ENCODE measurements around the gene PROKR1. TPM values are rescaled to one million over a fixed set of nuclear protein-coding genes. Genes with fewer than 3 reads are reported as not detected.

Gene PROKR1
- total and polyA plus RNA-seq, 2 donors (not counting 3 experiments of a cell fraction or from before 2014, with no cell fraction given) = not detected

- Histone ChIP-seq H3K9me1 (replicated peaks; ENCODE audit: control insufficient read depth, extremely low read depth, insufficient read depth, low read length) (no peaks in the 10 kb centered on the region), H3K9me3 (replicated peaks; ENCODE audit: control insufficient read depth, insufficient read depth, low read length) (no peaks in the 10 kb centered on the region), H2AFZ (ENCODE audit: low read depth, low read length) (no peak overlapping the region), H3K36me3 (ENCODE audit: control insufficient read depth in 2 of 2, extremely low read depth in 1 of 2, insufficient read depth in 2 of 2, low read length in 2 of 2) (no peaks in the 10 kb centered on the region), H3K79me2 (ENCODE audit: control insufficient read depth, insufficient read depth, low read length) (no peaks in the 10 kb centered on the region), H3K27ac (ENCODE audit: insufficient read depth, low read depth, low read length) (no peak overlapping the region), H3K4me3 (replicated peaks in 1 of 3; ENCODE audit: insufficient read depth in 1 of 3, low read depth in 1 of 3, low read length in 3 of 3) (no peak overlapping the region), H3K27me3 (ENCODE audit: control insufficient read depth in 2 of 2, insufficient read depth in 2 of 2, low read length in 2 of 2) (peaks cover 0 to 6% of the 10 kb centered on the region in 2 experiments), H3K9ac (replicated peaks; ENCODE audit: extremely low read depth, insufficient read depth, low read length) (no peak overlapping the region), H3K4me2 (ENCODE audit: insufficient read depth, low read length) (no peak overlapping the region), H4K20me1 (replicated peaks; ENCODE audit: control insufficient read depth, extremely low read depth, insufficient read depth, low read length) (no peaks in the 10 kb centered on the region), H3K4me1 (ENCODE audit: control insufficient read depth, extremely low read depth, insufficient read depth, low read length) (no peaks in the 10 kb centered on the region)
- TF ChIP-seq EZH2 (IDR thresholded peaks at IDR 0.05; ENCODE audit: borderline replicate concordance, low read depth, low read length, severe bottlenecking) (no peak), FOS (IDR thresholded peaks at IDR 0.05; ENCODE audit: borderline replicate concordance, insufficient read depth, low read length) (no peak), MAX (IDR thresholded peaks at IDR 0.05; ENCODE audit: insufficient read depth, insufficient read length) (no peak), POLR2AphosphoS5 (IDR thresholded peaks at IDR 0.05; ENCODE audit: insufficient read depth, low read depth, low read length) (no peak), MYC (IDR thresholded peaks at IDR 0.05; ENCODE audit: low read depth, low read length) (no peak)
- DNase-seq (ENCODE audit: low read depth, low spot score) (no peak), FAIRE-seq (no peak)
- CTCF ChIA-PET = no interaction called here
- dilution Hi-C loops (cut with MboI; ENCODE audit: extremely low pct_ligation_motif_present, low sequenced_read_pairs) = no loop called here
- no TSS peak for BruUV-seq (replicated peaks)
- intact Hi-C loops (cut with micrococcal nuclease) = no loop called here
- POLR2A ChIA-PET = no interaction called here
These were observed 30.4 kb upstream of the PROKR1 start for GRCh38 chr2:68612765-68613519.

- no peak for TF ChIP-seq EZH2 (IDR thresholded peaks at IDR 0.05; ENCODE audit: borderline replicate concordance, low read depth, low read length, severe bottlenecking)
- no peak for TF ChIP-seq POLR2AphosphoS5 (IDR thresholded peaks at IDR 0.05; ENCODE audit: insufficient read depth, low read depth, low read length)
- no peak for TF ChIP-seq FOS (IDR thresholded peaks at IDR 0.05; ENCODE audit: borderline replicate concordance, insufficient read depth, low read length)
- TF ChIP-seq MAX (IDR thresholded peaks at IDR 0.05; ENCODE audit: insufficient read depth, insufficient read length) = no peak
- TF ChIP-seq CTCF (IDR thresholded peaks at IDR 0.05; ENCODE audit: extremely low read depth in 1 of 2, insufficient read depth in 1 of 2, low read depth in 1 of 2, low read length in 2 of 2) = no peak
- TF ChIP-seq POLR2A (IDR thresholded peaks at IDR 0.05; ENCODE audit: low read depth, low read length) = no peak
- no peak for TF ChIP-seq GATA2 (IDR thresholded peaks at IDR 0.05; ENCODE audit: insufficient read depth, insufficient read length, low read depth, low read length)
- no peak for TF ChIP-seq JUN (IDR thresholded peaks at IDR 0.05; ENCODE audit: borderline replicate concordance, insufficient read depth, insufficient read length, low read depth)
- TF ChIP-seq MYC (IDR thresholded peaks at IDR 0.05; ENCODE audit: low read depth, low read length) = no peak
- dilution Hi-C loops (cut with MboI; ENCODE audit: extremely low pct_ligation_motif_present, low sequenced_read_pairs) = no loop called here
- Histone ChIP-seq H3K9me3 (replicated peaks; ENCODE audit: control insufficient read depth, insufficient read depth, low read length) (no peaks in the 10 kb centered on the region), H3K36me3 (ENCODE audit: control insufficient read depth in 2 of 2, extremely low read depth in 1 of 2, insufficient read depth in 2 of 2, low read length in 2 of 2) (no peaks in the 10 kb centered on the region), H3K27ac (ENCODE audit: insufficient read depth, low read depth, low read length) (no peak overlapping the region), H4K20me1 (replicated peaks; ENCODE audit: control insufficient read depth, extremely low read depth, insufficient read depth, low read length) (no peaks in the 10 kb centered on the region), H3K79me2 (ENCODE audit: control insufficient read depth, insufficient read depth, low read length) (no peaks in the 10 kb centered on the region), H3K9me1 (replicated peaks; ENCODE audit: control insufficient read depth, extremely low read depth, insufficient read depth, low read length) (no peaks in the 10 kb centered on the region), H3K9ac (replicated peaks; ENCODE audit: extremely low read depth, insufficient read depth, low read length) (no peak overlapping the region), H3K4me2 (ENCODE audit: insufficient read depth, low read length) (no peak overlapping the region), H3K27me3 (ENCODE audit: control insufficient read depth in 2 of 2, insufficient read depth in 2 of 2, low read length in 2 of 2) (no peaks in the 10 kb centered on the region), H2AFZ (ENCODE audit: low read depth, low read length) (no peak overlapping the region), H3K4me1 (ENCODE audit: control insufficient read depth, extremely low read depth, insufficient read depth, low read length) (no peaks in the 10 kb centered on the region), H3K4me3 (replicated peaks in 1 of 3; ENCODE audit: insufficient read depth in 1 of 3, low read depth in 1 of 3, low read length in 3 of 3) (no peak overlapping the region)
- DNase-seq (ENCODE audit: low read depth, low spot score) (no peak), FAIRE-seq (no peak)
- POLR2A ChIA-PET = no interaction called here
- BruUV-seq (replicated peaks) = no TSS peak
- intact Hi-C loops (cut with micrococcal nuclease) = no loop called here
- CTCF ChIA-PET = no interaction called here
These were observed 22.6 kb upstream of the PROKR1 start for GRCh38 chr2:68620772-68621171.

Data from endothelial cell of umbilical vein (primary cell).